GM12875 (cell line): ENCODE results near the gene SMG6.
A peak's percentile ranks its signal among the peaks of the same experiment; 100 is the strongest.

Experiments used
- H3K4me3 ChIP-seq: one replicate; pipeline ENCODE4 v1.5.1; 2011; ENCODE audit warnings: low read depth, low read length, control low read depth
- CTCF ChIP-seq: IDR thresholded peaks from 2 replicates; pipeline ENCODE4 v1.5.1; 2011; ENCODE audit warnings: low read depth, mild to moderate bottlenecking, control low read depth, inconsistent platforms, low read length, moderate library complexity, borderline replicate concordance; ENCODE audit not compliant: insufficient read depth

The SMG6 gene

GRCh38 chr17:2239882-2240430, 63.6 kb downstream of the SMG6 start:
- H3K4me3 ChIP-seq, result peak overlapping the region; percentile 50
- no peak for TF ChIP-seq CTCF

- no peak for TF ChIP-seq CTCF
- no peak overlapping the region for H3K4me3 ChIP-seq
Observed at GRCh38 chr17:2239170-2239551, 64.4 kb downstream of the SMG6 start.

- no peak for TF ChIP-seq CTCF
- H3K4me3 ChIP-seq, result peak overlapping the region; percentile 39
Observed at GRCh38 chr17:2238432-2239169, 65.0 kb downstream of the SMG6 start.

- TF ChIP-seq CTCF, result no peak
- no peak overlapping the region for H3K4me3 ChIP-seq
Observed at GRCh38 chr17:2237950-2238349, 65.6 kb downstream of the SMG6 start.

- no peak for TF ChIP-seq CTCF
- H3K4me3 ChIP-seq, result no peak overlapping the region
Observed at GRCh38 chr17:2237521-2237921, 66.1 kb downstream of the SMG6 start.

GRCh38 chr17:2235792-2236366, 67.7 kb downstream of the SMG6 start:
- TF ChIP-seq CTCF, result no peak
- H3K4me3 ChIP-seq, result no peak overlapping the region

GRCh38 chr17:2235265-2235664, 68.3 kb downstream of the SMG6 start:
- H3K4me3 ChIP-seq, result no peak overlapping the region
- TF ChIP-seq CTCF, result no peak
